Measurements from ENCODE around the gene RSAD1. TPM values are rescaled to one million over a fixed set of nuclear protein-coding genes. Genes with fewer than 3 reads are reported as not detected.

The RSAD1 gene
- total RNA-seq, 2 experiments from 2014 or later: 44.6 to 44.7 TPM

DNA sequence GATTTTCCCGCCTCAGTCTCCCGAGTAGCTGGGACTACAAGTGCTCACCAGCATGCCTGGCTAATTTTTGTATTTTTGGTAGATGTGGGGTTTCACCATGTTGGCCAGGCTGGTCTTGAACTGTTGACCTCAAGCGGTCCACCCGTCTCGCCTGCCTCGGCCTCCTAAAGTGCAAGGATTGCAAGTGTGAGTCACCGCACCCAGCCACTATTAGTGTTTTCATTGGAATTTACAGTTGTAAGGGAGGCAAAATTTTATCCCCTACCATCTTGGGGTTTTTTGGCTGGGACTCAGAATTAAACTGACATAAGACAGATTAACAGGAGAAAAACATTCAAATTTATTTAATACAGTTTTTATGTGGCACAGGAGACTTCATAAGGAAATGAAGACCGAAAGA, 17.3 kb downstream of the RSAD1 start:
- H3K4me1 ChIP-seq (ENCODE audit: insufficient read depth, low read length): no peaks in the 10 kb centered on the region
- POLR2A ChIA-PET: interaction anchor here (0.6 kb wide), 1 partner anchor 213 kb away, joined by 4 read pairs; no protein-coding TSS in a partner anchor
- DNase-seq (no peak), ATAC-seq (ENCODE audit: poor library complexity) (no peak)
- CTCF ChIA-PET: no interaction called here
- peaks cover 0 to 5% of the 10 kb centered on the region in 2 experiments for H3K27me3 ChIP-seq (ENCODE audit: control insufficient read depth in 1 of 2, insufficient read depth in 2 of 2, low read length in 2 of 2)
- no peak overlapping the region for H3K27ac ChIP-seq (ENCODE audit: low read depth in 1 of 2, low read length in 2 of 2)
- H3K9me3 ChIP-seq (ENCODE audit: control insufficient read depth in 1 of 2, insufficient read depth in 1 of 2, low read length in 2 of 2): no peaks in the 10 kb centered on the region
- H3K27me3 Mint-ChIP-seq: no peaks in the 10 kb centered on the region
- H3K9me3 Mint-ChIP-seq: no peaks in the 10 kb centered on the region
- H3K4me3 Mint-ChIP-seq: no peak overlapping the region
- H3K4me3 ChIP-seq (ENCODE audit: low read length): no peak overlapping the region
- intact Hi-C loops (cut with DNase I, micrococcal nuclease): no loop called here
- no peaks in the 10 kb centered on the region for H3K4me1 Mint-ChIP-seq (ENCODE audit: low read depth)
- H3K36me3 Mint-ChIP-seq (ENCODE audit: low read depth): no peaks in the 10 kb centered on the region
- TF ChIP-seq, protein P1, sequence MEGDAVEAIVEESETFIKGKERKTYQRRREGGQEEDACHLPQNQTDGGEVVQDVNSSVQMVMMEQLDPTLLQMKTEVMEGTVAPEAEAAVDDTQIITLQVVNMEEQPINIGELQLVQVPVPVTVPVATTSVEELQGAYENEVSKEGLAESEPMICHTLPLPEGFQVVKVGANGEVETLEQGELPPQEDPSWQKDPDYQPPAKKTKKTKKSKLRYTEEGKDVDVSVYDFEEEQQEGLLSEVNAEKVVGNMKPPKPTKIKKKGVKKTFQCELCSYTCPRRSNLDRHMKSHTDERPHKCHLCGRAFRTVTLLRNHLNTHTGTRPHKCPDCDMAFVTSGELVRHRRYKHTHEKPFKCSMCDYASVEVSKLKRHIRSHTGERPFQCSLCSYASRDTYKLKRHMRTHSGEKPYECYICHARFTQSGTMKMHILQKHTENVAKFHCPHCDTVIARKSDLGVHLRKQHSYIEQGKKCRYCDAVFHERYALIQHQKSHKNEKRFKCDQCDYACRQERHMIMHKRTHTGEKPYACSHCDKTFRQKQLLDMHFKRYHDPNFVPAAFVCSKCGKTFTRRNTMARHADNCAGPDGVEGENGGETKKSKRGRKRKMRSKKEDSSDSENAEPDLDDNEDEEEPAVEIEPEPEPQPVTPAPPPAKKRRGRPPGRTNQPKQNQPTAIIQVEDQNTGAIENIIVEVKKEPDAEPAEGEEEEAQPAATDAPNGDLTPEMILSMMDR (IDR thresholded peaks at IDR 0.05): no peak
- H3K36me3 ChIP-seq (ENCODE audit: insufficient read depth, low read length): no peaks in the 10 kb centered on the region
- H3K27ac Mint-ChIP-seq: no peak overlapping the region

- H3K36me3 ChIP-seq (ENCODE audit: insufficient read depth, low read length): no peaks in the 10 kb centered on the region
- H3K4me3 ChIP-seq (ENCODE audit: low read length): no peak overlapping the region
- H3K27me3 ChIP-seq (ENCODE audit: control insufficient read depth in 1 of 2, insufficient read depth in 2 of 2, low read length in 2 of 2): peaks cover 0 to 5% of the 10 kb centered on the region in 2 experiments
- DNase-seq (no peak), ATAC-seq (ENCODE audit: poor library complexity) (no peak)
- no peaks in the 10 kb centered on the region for H3K27me3 Mint-ChIP-seq
- H3K27ac Mint-ChIP-seq: no peak overlapping the region
- H3K4me3 Mint-ChIP-seq: no peak overlapping the region
- no peak overlapping the region for H3K27ac ChIP-seq (ENCODE audit: low read depth in 1 of 2, low read length in 2 of 2)
- ChIA-PET CTCF (interaction anchor here (0.6 to 0.7 kb wide), 2 partner anchors 8 to 200 kb away, joined by 3 read pairs; no protein-coding TSS in a partner anchor), POLR2A (no interaction called here)
- H3K36me3 Mint-ChIP-seq (ENCODE audit: low read depth): no peaks in the 10 kb centered on the region
- no peaks in the 10 kb centered on the region for H3K9me3 ChIP-seq (ENCODE audit: control insufficient read depth in 1 of 2, insufficient read depth in 1 of 2, low read length in 2 of 2)
- H3K9me3 Mint-ChIP-seq: no peaks in the 10 kb centered on the region
- no peaks in the 10 kb centered on the region for H3K4me1 Mint-ChIP-seq (ENCODE audit: low read depth)
- intact Hi-C loops (cut with DNase I, micrococcal nuclease): no loop called here
- no peaks in the 10 kb centered on the region for H3K4me1 ChIP-seq (ENCODE audit: insufficient read depth, low read length)
- TF ChIP-seq, protein P1 (IDR thresholded peaks at IDR 0.05): no peak
Measured at GRCh38 chr17:50498021-50498874, 19.6 kb downstream of the RSAD1 start.

DNA sequence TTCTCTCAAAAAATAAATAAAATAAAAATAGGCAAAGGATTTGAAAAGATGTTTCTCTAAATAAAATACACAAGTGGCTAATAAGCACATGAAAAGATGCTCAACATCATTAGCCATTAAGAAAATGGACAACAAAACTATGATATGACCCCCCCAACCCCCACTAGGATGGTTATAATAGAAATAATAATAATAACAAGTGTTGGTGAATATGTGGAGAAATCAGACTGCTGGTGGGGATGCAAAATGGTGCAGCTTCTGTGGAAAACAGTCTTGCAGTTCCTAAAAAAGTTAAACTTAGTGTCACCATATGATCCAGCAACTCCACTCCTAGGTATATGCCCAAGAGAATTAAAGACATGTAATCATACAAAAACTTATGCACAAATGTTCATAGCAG, 20.6 kb downstream of the RSAD1 start:
- Histone ChIP-seq H3K27me3 (ENCODE audit: control insufficient read depth in 1 of 2, insufficient read depth in 2 of 2, low read length in 2 of 2) (peaks cover 0 to 5% of the 10 kb centered on the region in 2 experiments), H3K9me3 (ENCODE audit: control insufficient read depth in 1 of 2, insufficient read depth in 1 of 2, low read length in 2 of 2) (no peaks in the 10 kb centered on the region), H3K4me1 (ENCODE audit: insufficient read depth, low read length) (no peaks in the 10 kb centered on the region), H3K4me3 (ENCODE audit: low read length) (no peak overlapping the region), H3K36me3 (ENCODE audit: insufficient read depth, low read length) (no peaks in the 10 kb centered on the region), H3K27ac (ENCODE audit: low read depth in 1 of 2, low read length in 2 of 2) (no peak overlapping the region)
- no peak for DNase-seq
- H3K4me1 Mint-ChIP-seq (ENCODE audit: low read depth): no peaks in the 10 kb centered on the region
- TF ChIP-seq, protein P1 (IDR thresholded peaks at IDR 0.05): no peak
- ChIA-PET CTCF (no interaction called here), POLR2A (no interaction called here)
- intact Hi-C loops (cut with DNase I, micrococcal nuclease): no loop called here
- H3K36me3 Mint-ChIP-seq (ENCODE audit: low read depth): no peaks in the 10 kb centered on the region
- H3K27me3 Mint-ChIP-seq: no peaks in the 10 kb centered on the region
- H3K27ac Mint-ChIP-seq: no peak overlapping the region
- H3K4me3 Mint-ChIP-seq: no peak overlapping the region
- ATAC-seq (ENCODE audit: poor library complexity): no peak
- H3K9me3 Mint-ChIP-seq: no peaks in the 10 kb centered on the region
